Vagina (tissue), 2 donors: ENCODE measurements around the gene ESYT2. TPM values are rescaled to one million over a fixed set of nuclear protein-coding genes. Genes with fewer than 3 reads are reported as not detected.

Experiments
- DNase-seq, 2 donors: peaks; one replicate each; pipeline ENCODE4 v3.0.0-alpha.2; 2017; ENCODE audit errors: extremely low spot score in 2 of 2
- H3K27ac ChIP-seq: fragments of 200-600 bp; sonication (generic); one replicate; pipeline ENCODE4 v1.5.1; 2019
- H3K27me3 ChIP-seq: fragments of 200-600 bp; sonication (generic); one replicate; pipeline ENCODE4 v1.5.1; 2019
- H3K36me3 ChIP-seq, 2 donors: fragments of 200-600 bp; sonication (generic); one replicate each; pipeline ENCODE4 v1.5.1; 2017 to 2019
- H3K4me1 ChIP-seq: fragments of 200-600 bp; sonication (generic); one replicate; pipeline ENCODE4 v1.5.1; 2019
- H3K4me3 ChIP-seq, 2 donors: fragments of 200-600 bp; sonication (generic); 1 replicate in 1 of 2; 2 replicates in 1 of 2; pipeline ENCODE4 v1.5.1; 2016 to 2019
- H3K9me3 ChIP-seq: fragments of 200-600 bp; sonication (generic); one replicate; pipeline ENCODE4 v1.5.1; 2019
- POLR2A ChIP-seq, 2 donors: fragments of 450-650 bp; IDR thresholded peaks; one replicate each; pipeline ENCODE4 v1.6.1; 2017; ENCODE audit warnings: antibody characterized with exemption in 2 of 2, mild to moderate bottlenecking in 2 of 2, moderate library complexity in 2 of 2
- POLR2AphosphoS5 ChIP-seq, 2 donors: sonication (generic); formaldehyde crosslinking; IDR thresholded peaks; one replicate each; pipeline ENCODE4 v1.9.0; 2017; ENCODE audit warnings: antibody characterized with exemption in 2 of 2, mild to moderate bottlenecking in 2 of 2, low read depth in 1 of 2; ENCODE audit not compliant: insufficient read depth in 1 of 2
- intact Hi-C: fragments of 100-400 bp; cut with DNase I; formaldehyde crosslinking; loops from one replicate; pipeline ENCODE4 v1.15.1; 2023
- total RNA-seq: library from RNA; depleted of rRNA; stranded (reverse); fragments of >200 nt; gene quantifications from one replicate; pipeline ENCODE4 v1.2.3, GENCODE V29; 2016
- TF ChIP-seq, protein P1 (sequence below), 3 experiments: fragments of 450-650 bp in 2 of 3; fragments of 200-600 bp in 1 of 3; sonication (generic) in 1 of 3; IDR thresholded peaks; one replicate each; pipeline ENCODE4 v1.5.1; 2017 to 2019; ENCODE audit warnings: antibody characterized with exemption in 3 of 3, mild to moderate bottlenecking in 2 of 3, moderate library complexity in 2 of 3

The ESYT2 gene
- total RNA-seq, 1 donor from 2014 or later = 82.5 TPM

DNA sequence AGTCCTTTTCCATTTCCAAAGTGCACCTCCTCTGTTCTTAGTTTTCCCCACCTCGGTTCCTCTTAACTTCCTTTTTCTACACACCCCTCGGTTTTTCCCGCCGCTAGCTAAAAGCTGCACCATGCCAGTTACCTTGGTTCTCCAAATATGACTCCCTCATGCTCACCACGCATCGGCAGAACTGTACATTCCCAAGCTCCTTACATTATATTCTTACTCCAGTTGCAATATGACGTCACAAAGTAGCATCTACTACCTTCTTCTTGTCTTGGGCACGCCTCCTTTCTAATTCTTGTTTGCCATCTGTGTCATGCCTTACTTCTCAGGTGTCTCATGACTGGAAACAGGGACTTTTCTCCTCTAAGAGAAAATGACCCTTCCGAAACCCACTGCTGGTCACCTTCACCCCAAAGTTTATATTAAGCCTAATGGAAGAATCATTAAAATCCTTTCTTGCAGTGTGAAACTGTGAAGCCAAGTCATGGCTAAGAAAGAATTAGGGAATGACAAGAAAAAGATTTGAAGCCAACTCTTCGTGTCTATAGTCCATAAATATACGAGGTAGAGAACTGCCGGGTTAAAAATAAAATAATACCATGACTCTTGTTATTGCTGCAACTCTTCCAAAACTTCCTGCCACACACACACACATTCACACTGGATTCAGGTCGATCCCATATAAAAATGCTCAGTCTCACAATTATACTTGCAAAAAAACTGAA lies 1.7 kb downstream of the ESYT2 start:
- intact Hi-C loops = loop anchor here (2.0 kb wide), 1 partner anchor 45 kb away; no protein-coding TSS in a partner anchor

DNA sequence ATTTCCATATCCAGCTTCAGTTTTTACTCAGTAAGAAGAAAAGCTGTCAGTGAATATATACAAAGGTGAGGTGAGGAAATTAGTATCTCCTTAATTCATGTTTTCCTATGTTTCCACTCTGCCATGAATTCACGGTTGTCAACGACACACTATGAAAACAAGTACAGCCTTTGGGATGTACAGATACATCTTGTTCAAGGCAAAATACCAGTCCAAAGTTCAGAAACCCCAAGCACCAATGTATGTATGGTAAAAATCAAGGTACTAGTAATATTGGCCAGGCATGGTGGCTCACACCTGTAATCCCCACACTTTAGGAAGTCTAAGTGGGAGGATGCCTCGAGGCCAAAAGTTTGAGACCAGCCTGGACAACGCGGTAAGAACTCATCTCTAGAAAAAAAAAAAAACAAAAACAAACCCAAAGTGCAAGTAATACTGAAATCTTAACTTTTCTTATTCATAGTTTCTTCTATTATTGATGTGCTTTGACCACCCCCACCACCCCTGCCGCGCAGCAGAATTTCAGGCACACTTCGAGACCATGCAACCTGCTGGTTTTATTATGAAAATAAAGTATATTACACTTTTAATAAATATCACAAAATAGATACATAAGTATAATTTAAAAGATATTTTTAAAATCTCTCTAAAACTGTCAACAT lies 3.5 kb downstream of the ESYT2 start:
- Histone ChIP-seq H3K9me3 (no peaks in the 10 kb centered on the region), H3K27ac (no peak overlapping the region), H3K36me3 (no peaks in the 10 kb centered on the region), H3K4me3 (no peak overlapping the region), H3K4me1 (peaks cover 29% of the 10 kb centered on the region), H3K27me3 (no peaks in the 10 kb centered on the region)
- intact Hi-C loops = no loop called here
- TF ChIP-seq POLR2AphosphoS5 (IDR thresholded peaks at IDR 0.05; ENCODE audit: insufficient read depth in 1 of 2, low read depth in 1 of 2) (no peak), POLR2A (IDR thresholded peaks at IDR 0.05) (no peak)
- TF ChIP-seq, protein P1, sequence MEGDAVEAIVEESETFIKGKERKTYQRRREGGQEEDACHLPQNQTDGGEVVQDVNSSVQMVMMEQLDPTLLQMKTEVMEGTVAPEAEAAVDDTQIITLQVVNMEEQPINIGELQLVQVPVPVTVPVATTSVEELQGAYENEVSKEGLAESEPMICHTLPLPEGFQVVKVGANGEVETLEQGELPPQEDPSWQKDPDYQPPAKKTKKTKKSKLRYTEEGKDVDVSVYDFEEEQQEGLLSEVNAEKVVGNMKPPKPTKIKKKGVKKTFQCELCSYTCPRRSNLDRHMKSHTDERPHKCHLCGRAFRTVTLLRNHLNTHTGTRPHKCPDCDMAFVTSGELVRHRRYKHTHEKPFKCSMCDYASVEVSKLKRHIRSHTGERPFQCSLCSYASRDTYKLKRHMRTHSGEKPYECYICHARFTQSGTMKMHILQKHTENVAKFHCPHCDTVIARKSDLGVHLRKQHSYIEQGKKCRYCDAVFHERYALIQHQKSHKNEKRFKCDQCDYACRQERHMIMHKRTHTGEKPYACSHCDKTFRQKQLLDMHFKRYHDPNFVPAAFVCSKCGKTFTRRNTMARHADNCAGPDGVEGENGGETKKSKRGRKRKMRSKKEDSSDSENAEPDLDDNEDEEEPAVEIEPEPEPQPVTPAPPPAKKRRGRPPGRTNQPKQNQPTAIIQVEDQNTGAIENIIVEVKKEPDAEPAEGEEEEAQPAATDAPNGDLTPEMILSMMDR (IDR thresholded peaks at IDR 0.05) = no peak
- DNase-seq = no peak

More for the DNA sequence above, 1.7 kb downstream of the ESYT2 start:
- DNase-seq = no peak
- Histone ChIP-seq H3K9me3 (no peaks in the 10 kb centered on the region), H3K36me3 (no peaks in the 10 kb centered on the region), H3K4me3 (peak overlapping the region; percentile 74 to 96), H3K27me3 (no peaks in the 10 kb centered on the region), H3K27ac (peak overlapping the region; percentile 97), H3K4me1 (peaks cover 17% of the 10 kb centered on the region)
- TF ChIP-seq POLR2A (IDR thresholded peaks at IDR 0.05) = no peak
- TF ChIP-seq, protein P1 (IDR thresholded peaks at IDR 0.05) = no peak
- no peak for TF ChIP-seq POLR2AphosphoS5 (IDR thresholded peaks at IDR 0.05; ENCODE audit: insufficient read depth in 1 of 2, low read depth in 1 of 2)

DNA sequence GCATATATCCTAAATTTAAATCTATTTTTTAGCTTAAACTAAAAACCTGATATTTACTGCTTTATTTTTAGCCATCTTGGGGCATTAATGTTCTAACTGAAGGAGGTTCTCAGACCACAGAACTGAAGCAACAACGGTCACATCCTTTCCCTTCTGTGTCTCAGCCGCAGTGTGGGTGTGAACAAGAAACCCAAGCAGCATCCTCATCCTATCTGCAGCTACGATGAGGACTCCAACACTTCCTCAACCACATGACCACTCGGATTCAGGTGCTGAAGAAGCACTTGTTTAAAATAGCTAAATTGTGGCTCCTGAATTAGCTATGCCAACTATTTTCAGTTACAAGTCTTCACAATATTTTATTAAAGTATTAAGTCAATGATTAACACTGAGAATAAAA lies 5.3 kb downstream of the ESYT2 start:
- intact Hi-C loops = no loop called here
- Histone ChIP-seq H3K4me1 (peaks cover 37% of the 10 kb centered on the region), H3K9me3 (no peaks in the 10 kb centered on the region), H3K27ac (no peak overlapping the region), H3K27me3 (no peaks in the 10 kb centered on the region), H3K4me3 (no peak overlapping the region), H3K36me3 (no peaks in the 10 kb centered on the region)
- DNase-seq = no peak
- TF ChIP-seq POLR2AphosphoS5 (IDR thresholded peaks at IDR 0.05; ENCODE audit: insufficient read depth in 1 of 2, low read depth in 1 of 2) = no peak
- no peak for TF ChIP-seq POLR2A (IDR thresholded peaks at IDR 0.05)

DNA sequence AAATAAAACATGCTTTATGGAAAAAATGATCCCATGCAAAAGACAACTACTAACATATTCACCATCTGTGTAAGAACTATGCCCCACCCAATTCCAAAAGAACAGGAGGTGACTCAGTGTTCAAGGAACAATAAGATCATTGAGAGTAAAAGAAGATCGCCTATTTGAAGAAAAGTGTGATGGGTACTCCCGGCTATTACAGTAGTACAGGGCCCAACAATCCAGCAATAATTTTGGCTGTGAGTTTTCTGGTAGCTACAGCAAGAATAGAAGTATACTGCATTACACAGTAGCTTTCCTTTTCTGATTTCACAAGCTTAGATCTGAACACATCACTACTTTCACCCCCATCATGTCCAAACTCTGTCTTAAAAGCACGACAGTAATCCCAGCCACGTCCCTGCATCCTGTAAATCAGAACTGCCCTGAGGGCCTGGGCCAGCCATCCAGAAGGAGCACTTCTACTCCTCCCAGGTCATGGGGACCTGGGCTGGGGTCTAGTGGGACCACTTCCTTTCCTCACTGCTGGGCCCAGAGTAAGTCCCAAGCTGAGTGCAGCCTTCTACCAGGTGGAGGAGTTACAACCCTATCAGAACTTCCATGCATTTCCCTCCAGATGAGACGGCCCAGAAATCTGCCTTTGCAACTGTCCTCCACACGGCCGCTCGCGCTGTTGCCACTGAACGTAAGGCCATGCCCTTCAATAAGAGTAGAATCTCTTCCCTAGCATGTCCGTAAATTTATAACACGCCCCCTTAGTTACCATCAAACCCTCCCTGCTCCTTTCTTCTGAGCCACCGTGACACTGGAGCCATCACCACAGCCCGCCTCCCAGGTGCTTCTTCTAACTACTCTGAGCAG lies 7.9 kb downstream of the ESYT2 start:
- intact Hi-C loops = no loop called here
- no peak overlapping the region for H3K4me3 ChIP-seq
- H3K27ac ChIP-seq = peak overlapping the region; percentile 65
- H3K9me3 ChIP-seq = no peaks in the 10 kb centered on the region
- H3K27me3 ChIP-seq = no peaks in the 10 kb centered on the region
- TF ChIP-seq POLR2AphosphoS5 (IDR thresholded peaks at IDR 0.05; ENCODE audit: insufficient read depth in 1 of 2, low read depth in 1 of 2) (peak in 1 of 2 donors; percentile 90), POLR2A (IDR thresholded peaks at IDR 0.05) (no peak)
- H3K36me3 ChIP-seq = no peaks in the 10 kb centered on the region
- DNase-seq = no peak
- H3K4me1 ChIP-seq = peaks cover 56% of the 10 kb centered on the region

DNA sequence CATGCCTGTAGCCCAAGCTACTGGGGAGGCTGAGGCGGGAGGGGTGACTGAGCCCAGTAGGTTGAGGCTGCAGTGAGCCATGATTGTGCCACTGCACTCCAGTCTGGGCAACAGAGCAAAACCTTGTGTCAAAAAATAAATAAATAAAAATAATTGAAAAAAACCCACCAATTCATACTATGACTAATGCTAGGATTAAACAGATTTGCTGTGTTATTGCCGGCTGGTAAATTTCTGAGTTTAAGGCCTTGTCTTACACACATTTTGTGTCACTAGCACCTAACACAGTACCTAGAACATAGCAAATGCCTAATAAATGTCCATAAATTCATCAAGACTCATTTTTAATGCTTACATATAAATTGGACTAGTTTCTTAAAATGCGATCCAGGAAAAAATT lies 8.7 kb downstream of the ESYT2 start:
- peak overlapping the region; percentile 65 for H3K27ac ChIP-seq
- no peak for DNase-seq
- intact Hi-C loops = no loop called here

More for the DNA sequence above, 8.7 kb downstream of the ESYT2 start:
- Histone ChIP-seq H3K9me3 (no peaks in the 10 kb centered on the region), H3K27me3 (no peaks in the 10 kb centered on the region), H3K4me3 (no peak overlapping the region), H3K4me1 (peaks cover 64% of the 10 kb centered on the region), H3K36me3 (no peaks in the 10 kb centered on the region)
- TF ChIP-seq, protein P1 (IDR thresholded peaks at IDR 0.05) = no peak
- TF ChIP-seq POLR2AphosphoS5 (IDR thresholded peaks at IDR 0.05; ENCODE audit: insufficient read depth in 1 of 2, low read depth in 1 of 2) (no peak), POLR2A (IDR thresholded peaks at IDR 0.05) (no peak)
